GM19023 (cell line): ENCODE data around the gene BPIFB3.

Source experiments
- ATAC-seq: cut with Tn5 transposase; IDR thresholded peaks from one replicate; pipeline ENCODE4 v1.9.1; 2021; ENCODE audit warnings: mild to moderate bottlenecking, moderate library complexity; ENCODE audit not compliant: unreplicated experiment

The BPIFB3 gene

DNA sequence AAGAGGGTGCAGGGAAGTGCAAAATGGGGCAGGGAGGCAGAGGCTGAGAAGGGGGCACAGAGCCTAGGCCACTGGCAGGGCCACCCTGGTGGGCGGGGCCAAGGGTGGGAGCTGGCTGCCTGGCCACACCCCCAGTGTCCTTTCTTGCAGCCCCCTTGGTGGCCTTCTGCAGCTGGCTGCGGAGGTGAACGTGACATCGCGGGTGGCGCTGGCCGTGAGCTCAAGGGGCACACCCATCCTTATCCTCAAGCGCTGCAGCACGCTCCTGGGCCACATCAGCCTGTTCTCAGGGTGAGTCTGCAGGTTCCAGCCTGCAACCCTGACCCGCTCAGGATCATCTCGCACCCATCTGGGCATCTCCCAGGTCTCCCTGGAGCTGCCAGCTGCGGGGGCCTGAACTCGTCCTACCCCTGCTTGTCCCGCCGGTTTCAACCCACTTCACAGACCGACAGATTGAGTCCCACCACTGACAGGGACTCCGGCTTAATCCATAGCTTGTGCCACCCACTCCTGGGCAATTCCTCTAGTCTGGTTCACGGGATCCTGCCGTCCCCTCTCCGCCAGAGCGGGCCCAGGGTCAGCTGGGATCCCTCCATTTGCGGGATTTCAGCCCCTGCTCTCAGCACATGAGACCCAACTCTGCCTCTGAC, 6.2 kb downstream of the BPIFB3 start:
- no peak for ATAC-seq

DNA sequence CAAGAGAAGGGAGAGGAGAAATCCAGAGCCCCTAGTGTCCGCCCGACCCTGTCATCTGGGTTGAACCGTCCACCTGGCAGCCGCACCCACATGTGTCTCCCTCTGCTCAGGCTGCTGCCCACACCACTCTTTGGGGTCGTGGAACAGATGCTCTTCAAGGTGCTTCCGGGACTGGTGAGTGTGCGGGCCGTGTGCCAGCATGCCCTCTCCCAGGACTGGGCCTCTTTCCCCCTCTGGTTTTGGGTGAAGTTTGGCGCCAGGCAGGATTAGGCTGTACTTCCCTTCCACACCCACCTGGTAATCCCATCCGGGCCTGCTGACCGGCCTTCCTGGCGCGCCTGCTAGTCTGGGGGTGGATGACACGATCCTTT, 7.9 kb downstream of the BPIFB3 start:
- no peak for ATAC-seq

GRCh38 chr20:33062105-33062824, 8.6 kb downstream of the BPIFB3 start:
- no peak for ATAC-seq

GRCh38 chr20:33062825-33063149, 9.1 kb downstream of the BPIFB3 start:
- ATAC-seq, result no peak

- no peak for ATAC-seq
These were observed 9.6 kb downstream of the BPIFB3 start for GRCh38 chr20:33063271-33063670.

GRCh38 chr20:33064572-33065287, 11.0 kb downstream of the BPIFB3 start:
- ATAC-seq, result no peak

GRCh38 chr20:33065785-33066184, 12.1 kb downstream of the BPIFB3 start:
- no peak for ATAC-seq

DNA sequence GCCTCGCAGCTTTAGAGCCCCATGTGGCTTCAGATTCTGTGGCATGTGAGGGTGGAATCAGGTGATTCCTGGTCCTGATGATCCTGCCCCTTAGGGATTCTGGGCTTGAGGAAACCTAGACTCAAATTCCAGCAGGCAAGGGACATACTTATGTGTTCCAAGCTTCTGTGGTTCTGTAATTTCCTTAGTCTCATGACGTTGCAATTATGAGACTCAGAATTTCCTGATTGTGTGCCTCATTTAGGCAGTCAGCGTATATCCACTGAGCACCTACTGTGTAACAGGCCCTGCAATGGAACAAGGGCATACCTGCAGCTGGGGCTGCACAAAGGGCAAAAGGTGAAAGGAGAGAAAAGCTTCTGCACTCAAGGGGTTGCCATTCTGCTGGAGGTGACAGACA, 14.1 kb downstream of the BPIFB3 start:
- no peak for ATAC-seq

GRCh38 chr20:33068251-33068939, 14.7 kb downstream of the BPIFB3 start:
- ATAC-seq, result no peak

GRCh38 chr20:33069673-33070072, 16.0 kb downstream of the BPIFB3 start:
- no peak for ATAC-seq

GRCh38 chr20:33070111-33071053, 16.7 kb downstream of the BPIFB3 start:
- no peak for ATAC-seq

DNA sequence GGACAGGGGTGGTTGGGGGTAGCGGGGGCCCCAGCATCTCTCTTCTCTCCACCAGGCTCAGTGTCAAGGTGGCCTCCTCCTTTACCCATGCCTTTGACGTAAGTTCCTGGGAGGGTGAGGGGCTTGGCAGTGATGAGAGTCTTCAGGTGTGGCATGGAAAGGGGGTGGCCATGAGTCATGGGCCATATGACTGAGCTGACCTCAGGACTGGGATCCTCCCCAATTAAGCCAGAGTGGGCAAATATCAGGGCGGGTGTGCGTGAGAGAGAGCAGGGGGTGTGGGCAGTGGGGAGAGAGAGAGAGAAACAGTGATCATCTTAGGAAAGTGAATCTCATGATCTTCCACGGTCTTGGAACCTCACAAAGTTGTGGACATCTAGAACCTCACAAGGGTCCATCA, 17.5 kb downstream of the BPIFB3 start:
- ATAC-seq, result no peak

- no peak for ATAC-seq
These were observed 18.7 kb downstream of the BPIFB3 start for GRCh38 chr20:33072362-33072761.

- ATAC-seq, result no peak
These were observed 19.1 kb downstream of the BPIFB3 start for GRCh38 chr20:33072813-33073212.

- no peak for ATAC-seq
These were observed 21.0 kb downstream of the BPIFB3 start for GRCh38 chr20:33074675-33075074.

DNA sequence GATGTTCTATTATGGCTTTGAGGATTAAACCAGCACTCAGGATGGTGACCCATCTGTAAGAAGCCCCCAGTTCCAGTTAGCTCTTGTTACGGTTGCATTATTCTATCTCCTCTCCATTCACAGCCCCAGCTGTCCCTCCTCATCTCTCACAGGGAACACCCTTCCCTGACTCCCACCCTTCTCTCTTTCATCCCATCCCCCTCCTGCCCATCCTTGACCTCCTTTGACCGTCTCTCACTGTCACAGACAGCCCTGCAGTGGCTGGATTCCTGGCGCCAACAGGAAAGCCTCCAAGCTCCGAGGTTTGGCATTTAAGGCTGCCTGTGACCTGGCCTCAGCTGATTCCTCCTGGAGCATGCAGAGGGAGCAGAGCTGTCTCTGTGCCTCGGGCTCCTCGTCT, 21.6 kb downstream of the BPIFB3 start:
- no peak for ATAC-seq

DNA sequence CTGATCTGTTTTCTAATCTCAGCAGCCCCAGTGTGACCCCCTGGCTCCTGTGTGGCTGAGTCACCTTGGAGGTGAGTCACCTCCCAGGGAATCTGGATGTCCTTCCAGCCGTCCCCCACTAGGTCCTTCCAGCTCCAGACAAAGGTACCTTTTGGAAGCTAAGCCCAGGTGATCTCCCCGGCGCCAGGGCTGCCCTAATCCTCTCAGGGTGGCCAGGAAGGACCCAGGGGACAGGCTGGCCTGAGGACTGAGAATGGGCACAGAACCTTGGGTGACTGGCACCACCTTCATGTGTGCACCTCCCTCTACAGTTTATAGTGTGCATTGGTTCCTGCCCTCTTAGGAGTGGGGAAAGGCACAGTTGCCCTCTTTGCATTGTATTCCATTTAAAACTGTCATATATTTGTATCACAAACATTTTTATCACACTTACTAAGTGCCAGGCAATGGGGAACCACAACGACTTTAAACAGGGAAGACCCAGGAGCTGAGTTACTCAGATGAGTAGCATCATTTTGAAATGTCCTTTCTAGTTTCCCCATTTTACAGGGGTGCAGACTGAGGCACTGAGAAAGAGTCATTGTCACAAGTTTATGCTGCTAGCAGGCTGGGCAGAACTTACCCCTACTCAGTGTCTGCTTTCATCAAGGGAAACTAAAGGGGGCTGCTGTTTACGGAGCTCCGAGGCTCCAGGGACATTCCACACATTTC, 23.1 kb downstream of the BPIFB3 start:
- no peak for ATAC-seq

DNA sequence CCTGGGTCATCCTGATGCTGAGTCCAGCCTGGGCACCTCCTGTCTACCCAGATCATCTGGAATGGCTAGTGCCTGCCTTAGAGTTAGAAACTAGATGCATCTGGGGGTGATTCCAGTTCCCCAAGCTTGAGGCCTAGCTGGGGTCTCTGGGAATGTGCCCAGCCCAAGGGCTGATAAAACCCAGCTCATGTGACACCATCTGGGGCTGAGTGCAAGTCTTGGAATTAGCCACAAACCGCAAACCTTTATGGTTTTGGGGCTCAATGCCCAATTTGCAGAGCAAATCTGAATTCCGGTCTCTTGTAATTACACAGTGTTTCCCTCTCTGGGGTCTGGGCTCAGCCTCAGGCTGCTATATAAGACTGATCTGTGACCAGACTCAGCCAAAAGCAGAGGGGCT, 25.6 kb downstream of the BPIFB3 start, which contains the start of gene BPIFB4:
Gene BPIFB4, plus strand, starts transcription at position 385 of the 400 bp plus-strand sequence. CDS start 1,884 bp downstream, outside the sequence.
- no peak for ATAC-seq

DNA sequence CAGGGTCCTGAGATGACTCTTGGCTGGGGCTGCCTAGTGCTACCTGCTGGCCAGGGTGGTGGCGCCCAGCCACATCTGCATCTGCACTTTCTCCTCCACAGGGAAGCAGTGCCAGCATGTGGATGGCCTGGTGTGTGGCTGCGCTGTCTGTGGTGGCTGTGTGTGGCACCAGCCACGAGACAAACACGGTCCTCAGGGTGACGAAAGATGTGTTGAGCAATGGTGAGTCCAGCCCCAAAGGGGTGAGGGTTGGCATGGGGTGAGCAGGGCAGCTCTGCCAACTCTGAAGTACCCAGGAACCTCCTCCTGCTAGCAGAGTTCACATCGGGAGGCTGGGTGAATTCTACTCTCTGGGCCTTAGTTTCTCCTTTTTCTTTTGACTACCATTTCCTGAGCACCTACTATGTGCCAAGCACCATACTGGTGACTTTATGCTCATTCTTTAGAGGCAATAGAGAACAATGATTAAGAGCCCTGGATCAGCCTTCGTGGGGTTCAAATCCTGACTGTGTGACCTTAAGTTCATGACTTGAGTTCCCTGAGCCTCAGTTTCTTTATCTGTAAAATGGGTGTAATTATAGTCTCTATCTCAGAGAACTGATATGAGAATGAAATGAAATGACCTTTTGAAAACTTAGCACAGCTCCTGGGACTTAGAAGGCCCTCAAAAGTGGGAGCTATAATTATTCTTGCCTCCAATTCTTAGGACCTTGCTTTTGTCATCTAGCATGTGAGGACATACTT, 27.9 kb downstream of the BPIFB3 start:
- no peak for ATAC-seq
